Ishikawa (cell line): Measurements from ENCODE around the gene ZNF609.

Source experiments
- CEBPB ChIP-seq: IDR thresholded peaks from 2 replicates; pipeline ENCODE4 v1.6.1; 2012
- CREB1 ChIP-seq: IDR thresholded peaks from 2 replicates; pipeline ENCODE4 v1.6.1; 2012; ENCODE audit warnings: low read depth
- EP300 ChIP-seq: IDR thresholded peaks from 2 replicates; pipeline ENCODE4 v1.6.1; 2012; ENCODE audit warnings: borderline replicate concordance
- MAX ChIP-seq: IDR thresholded peaks from 2 replicates; pipeline ENCODE4 v1.6.1; 2012
- RAD21 ChIP-seq: IDR thresholded peaks from 2 replicates; pipeline ENCODE4 v1.6.1; 2012; ENCODE audit warnings: low read depth
- REST ChIP-seq: IDR thresholded peaks from 2 replicates; pipeline ENCODE4 v1.6.1; 2012; ENCODE audit warnings: low read depth, mild to moderate bottlenecking
- TAF1 ChIP-seq: IDR thresholded peaks from 2 replicates; pipeline ENCODE4 v1.6.1; 2012; ENCODE audit warnings: low read depth, mild to moderate bottlenecking
- TCF12 ChIP-seq: IDR thresholded peaks from 2 replicates; pipeline ENCODE4 v1.6.1; 2012; ENCODE audit warnings: low read depth
- TEAD4 ChIP-seq: IDR thresholded peaks from 2 replicates; pipeline ENCODE4 v1.6.1; 2012
- USF1 ChIP-seq: IDR thresholded peaks from 2 replicates; pipeline ENCODE4 v1.6.1; 2012
- YY1 ChIP-seq: IDR thresholded peaks from 2 replicates; pipeline ENCODE4 v1.6.1; 2012; ENCODE audit warnings: low read depth

- TF ChIP-seq CREB1 = no peak
- TF ChIP-seq REST = no peak
- no peak for TF ChIP-seq TAF1
- no peak for TF ChIP-seq MAX
- TF ChIP-seq RAD21 = no peak
- no peak for TF ChIP-seq EP300
- no peak for TF ChIP-seq CEBPB
- TF ChIP-seq USF1 = no peak
- TF ChIP-seq TEAD4 = no peak
- TF ChIP-seq YY1 = no peak
- no peak for TF ChIP-seq TCF12
These were observed 129.2 kb downstream of the ZNF609 start for GRCh38 chr15:64589435-64590084.
